ENCODE data around the gene NEK10.

NEK10 gene

GRCh38 chr3:27319304-27319703, 49.9 kb downstream of the NEK10 start:
- Histone ChIP-seq H3K27ac (ENCODE audit: low read depth, low read length, poor library complexity, severe bottlenecking) (no peak overlapping the region), H3F3A (ENCODE audit: insufficient read depth, low read length) (no peaks in the 10 kb centered on the region), H3K9me2 (ENCODE audit: low read depth, low read length) (no peaks in the 10 kb centered on the region), H3K9ac (ENCODE audit: low read length) (no peak overlapping the region), H3K4me1 (ENCODE audit: insufficient read depth, low read length, severe bottlenecking) (no peaks in the 10 kb centered on the region), H3K4me2 (ENCODE audit: low read length) (no peak overlapping the region), H3K4me3 (ENCODE audit: low read depth, low read length, poor library complexity, severe bottlenecking) (no peak overlapping the region), H3K36me3 (ENCODE audit: insufficient read depth, low read length) (no peaks in the 10 kb centered on the region), H2AFZ (ENCODE audit: low read length) (no peak overlapping the region), H3K9me3 (ENCODE audit: low read length) (no peaks in the 10 kb centered on the region), H4K20me1 (ENCODE audit: insufficient read depth, low read length) (no peaks in the 10 kb centered on the region), H3K27me3 (ENCODE audit: insufficient read depth, low read length) (no peaks in the 10 kb centered on the region; the same call in 1 of the 2 replicates), H3K79me2 (ENCODE audit: insufficient read depth, low read length) (no peaks in the 10 kb centered on the region)
- TF ChIP-seq EZH2 (IDR thresholded peaks at IDR 0.05; ENCODE audit: borderline replicate concordance, low read length) (no peak), CTCF (IDR thresholded peaks at IDR 0.05; ENCODE audit: low read length) (no peak)

DNA sequence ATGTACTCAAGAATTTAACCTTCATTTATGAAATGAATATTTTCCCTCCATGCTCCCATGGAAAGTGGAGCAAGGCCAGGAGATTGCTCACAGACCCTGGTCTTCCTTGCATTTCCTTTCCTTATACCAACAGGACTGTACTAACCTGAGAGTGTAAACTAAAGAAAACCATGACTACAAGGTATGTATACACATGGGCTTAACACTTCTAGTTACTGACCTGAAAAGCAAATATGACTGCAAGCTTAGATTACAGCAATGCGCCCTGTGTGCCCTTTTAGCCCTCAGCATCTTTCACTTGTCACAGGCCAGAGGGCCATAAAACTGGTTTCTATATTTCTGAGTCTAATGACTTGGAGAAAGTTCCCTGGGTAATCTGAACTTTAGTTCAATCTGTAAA, 52.1 kb downstream of the NEK10 start:
- Histone ChIP-seq H2AFZ (ENCODE audit: low read length) (no peak overlapping the region), H3K27ac (ENCODE audit: low read depth, low read length, poor library complexity, severe bottlenecking) (no peak overlapping the region), H3K4me1 (ENCODE audit: insufficient read depth, low read length, severe bottlenecking) (no peaks in the 10 kb centered on the region), H3K79me2 (ENCODE audit: insufficient read depth, low read length) (no peaks in the 10 kb centered on the region), H3K4me2 (ENCODE audit: low read length) (no peak overlapping the region), H3K9me2 (ENCODE audit: low read depth, low read length) (no peaks in the 10 kb centered on the region), H4K20me1 (ENCODE audit: insufficient read depth, low read length) (no peaks in the 10 kb centered on the region), H3K36me3 (ENCODE audit: insufficient read depth, low read length) (no peaks in the 10 kb centered on the region), H3K9me3 (ENCODE audit: low read length) (no peaks in the 10 kb centered on the region), H3K27me3 (ENCODE audit: insufficient read depth, low read length) (no peaks in the 10 kb centered on the region; the same call in 1 of the 2 replicates), H3F3A (ENCODE audit: insufficient read depth, low read length) (no peaks in the 10 kb centered on the region), H3K9ac (ENCODE audit: low read length) (no peak overlapping the region), H3K4me3 (ENCODE audit: low read depth, low read length, poor library complexity, severe bottlenecking) (no peak overlapping the region)
- TF ChIP-seq CTCF (IDR thresholded peaks at IDR 0.05; ENCODE audit: low read length) (no peak), EZH2 (IDR thresholded peaks at IDR 0.05; ENCODE audit: borderline replicate concordance, low read length) (no peak)

DNA sequence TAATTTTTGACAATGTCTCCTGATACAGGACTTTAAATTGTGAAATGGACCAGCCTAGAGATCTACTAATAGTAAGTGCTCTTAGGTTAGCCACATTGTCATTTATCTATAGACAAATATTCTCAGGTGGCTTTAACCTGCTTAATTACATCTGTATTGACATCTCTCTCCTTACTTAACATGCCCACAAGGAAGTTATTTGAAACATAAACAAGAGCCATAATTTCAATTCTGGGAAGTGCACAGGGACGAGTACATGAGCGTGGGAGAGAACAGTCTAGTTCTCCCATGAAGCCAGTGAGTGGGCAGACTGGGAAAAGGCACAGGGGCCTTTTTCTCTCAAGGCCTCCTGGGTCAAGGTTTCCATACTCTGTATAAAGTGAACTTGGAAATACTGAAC, 54.2 kb downstream of the NEK10 start:
- no peaks in the 10 kb centered on the region for H3K4me1 ChIP-seq (ENCODE audit: insufficient read depth, low read length, severe bottlenecking)
- no peak overlapping the region for H3K4me3 ChIP-seq (ENCODE audit: low read depth, low read length, poor library complexity, severe bottlenecking)

More for the DNA sequence above, 54.2 kb downstream of the NEK10 start:
- no peaks in the 10 kb centered on the region for H3F3A ChIP-seq (ENCODE audit: insufficient read depth, low read length)
- no peaks in the 10 kb centered on the region for H3K9me3 ChIP-seq (ENCODE audit: low read length)
- H3K79me2 ChIP-seq (ENCODE audit: insufficient read depth, low read length): no peaks in the 10 kb centered on the region
- TF ChIP-seq EZH2 (IDR thresholded peaks at IDR 0.05; ENCODE audit: borderline replicate concordance, low read length) (no peak), CTCF (IDR thresholded peaks at IDR 0.05; ENCODE audit: low read length) (no peak)
- no peak overlapping the region for H2AFZ ChIP-seq (ENCODE audit: low read length)
- no peak overlapping the region for H3K9ac ChIP-seq (ENCODE audit: low read length)
- H3K27ac ChIP-seq (ENCODE audit: low read depth, low read length, poor library complexity, severe bottlenecking): no peak overlapping the region
- H3K36me3 ChIP-seq (ENCODE audit: insufficient read depth, low read length): no peaks in the 10 kb centered on the region
- H4K20me1 ChIP-seq (ENCODE audit: insufficient read depth, low read length): no peaks in the 10 kb centered on the region
- no peak overlapping the region for H3K4me2 ChIP-seq (ENCODE audit: low read length)
- H3K9me2 ChIP-seq (ENCODE audit: low read depth, low read length): no peaks in the 10 kb centered on the region
- H3K27me3 ChIP-seq (ENCODE audit: insufficient read depth, low read length): no peaks in the 10 kb centered on the region; the same call in 1 of the 2 replicates
